Osteoblast (primary cell): ENCODE data around the gene RAD51B. TPM values are rescaled to one million over a fixed set of nuclear protein-coding genes. Genes with fewer than 3 reads are reported as not detected.

Experiments
- DNase-seq: peaks from one replicate; pipeline ENCODE4 v3.0.0; 2011; ENCODE audit warnings: low spot score, mixed read lengths; ENCODE audit not compliant: insufficient read length; ENCODE audit errors: missing footprints
- H2AFZ ChIP-seq: 2 replicates; pipeline ENCODE4 v1.6.0; 2011; ENCODE audit warnings: mild to moderate bottlenecking, low read length
- H3K27ac ChIP-seq: 2 replicates; pipeline ENCODE4 v1.5.1; 2011; ENCODE audit warnings: mild to moderate bottlenecking, low read depth, low read length, moderate library complexity
- H3K27me3 ChIP-seq: 2 replicates; pipeline ENCODE4 v1.6.0; 2012; ENCODE audit warnings: mild to moderate bottlenecking, control low read depth, inconsistent platforms, low read length, moderate library complexity; ENCODE audit not compliant: insufficient read depth
- H3K36me3 ChIP-seq: 2 replicates; pipeline ENCODE4 v1.5.1; 2011; ENCODE audit warnings: mild to moderate bottlenecking, low read length, control low read depth, moderate library complexity; ENCODE audit not compliant: insufficient read depth
- H3K4me1 ChIP-seq: 2 replicates; pipeline ENCODE4 v1.5.1; 2011; ENCODE audit warnings: mild to moderate bottlenecking, low read length, control low read depth, moderate library complexity; ENCODE audit not compliant: insufficient read depth
- H3K4me2 ChIP-seq: 2 replicates; pipeline ENCODE4 v1.6.0; 2011; ENCODE audit warnings: mild to moderate bottlenecking, low read length; ENCODE audit not compliant: insufficient read depth
- H3K4me3 ChIP-seq: fragments of 200-600 bp; sonication (generic); 3 replicates; pipeline ENCODE4 v1.5.1; 2012; ENCODE audit warnings: mild to moderate bottlenecking, low read length, inconsistent platforms; ENCODE audit not compliant: insufficient read depth
- H3K79me2 ChIP-seq: 2 replicates; pipeline ENCODE4 v1.6.0; 2012; ENCODE audit warnings: mild to moderate bottlenecking, low read length, control low read depth, inconsistent platforms; ENCODE audit not compliant: insufficient read depth
- H3K9me3 ChIP-seq: 2 replicates; pipeline ENCODE4 v1.5.1; 2011; ENCODE audit warnings: low read depth, low read length, control low read depth
- H4K20me1 ChIP-seq: 2 replicates; pipeline ENCODE4 v1.6.0; 2012; ENCODE audit warnings: mild to moderate bottlenecking, low read length, control low read depth; ENCODE audit not compliant: insufficient read depth
- total RNA-seq: library from RNA; depleted of rRNA; stranded (reverse); fragments of >200 nt; gene quantifications from 2 replicates; pipeline ENCODE4 v1.2.3, GENCODE V29; 2012
- TF ChIP-seq, protein P1 (sequence below): IDR thresholded peaks from 2 replicates; pipeline ENCODE4 v1.5.1; 2011; ENCODE audit warnings: mild to moderate bottlenecking, low read depth, low read length, moderate library complexity; ENCODE audit errors: extremely low read depth

RAD51B gene
- total RNA-seq, 1 donor = 13.8 TPM

DNA sequence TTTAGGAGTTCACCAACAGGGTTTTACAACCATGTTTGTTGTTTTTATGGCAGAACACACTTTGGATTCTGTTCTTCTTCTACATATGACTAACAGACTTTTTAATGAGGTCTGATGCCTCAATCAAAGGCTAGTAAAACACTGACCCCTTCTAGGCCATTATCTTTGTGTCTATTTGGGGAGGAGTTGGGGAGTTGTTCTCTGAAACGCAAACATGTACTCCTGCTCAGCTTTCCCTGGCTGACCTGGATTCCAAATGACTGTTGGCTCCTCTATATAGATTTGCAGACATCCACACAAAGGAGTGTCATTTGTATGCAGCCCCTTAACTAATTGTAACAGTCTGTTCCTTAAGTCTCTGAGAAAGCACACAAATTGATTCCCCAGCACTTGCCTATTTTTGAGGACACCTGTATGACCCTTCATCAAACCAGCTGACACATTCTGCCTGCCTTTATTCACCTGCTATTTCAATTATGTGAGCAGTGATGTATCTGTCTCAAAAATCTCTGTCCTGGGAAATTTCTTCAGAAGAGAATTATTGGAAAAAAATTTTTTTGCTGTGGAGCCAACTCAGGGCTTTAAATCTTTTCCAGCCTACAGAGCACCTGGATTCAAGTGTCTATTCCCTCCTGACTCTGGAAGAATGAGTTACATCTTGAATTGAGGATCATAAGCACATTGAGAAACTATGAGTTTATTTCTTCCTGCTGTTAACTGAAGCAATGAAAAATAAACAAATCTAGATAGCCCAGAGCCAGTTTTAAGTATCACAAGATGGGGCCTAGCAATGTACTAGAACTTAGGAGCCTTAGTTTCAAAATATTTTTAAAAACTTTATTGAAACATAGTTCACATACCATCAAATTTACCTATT lies 417.2 kb downstream of the RAD51B start:
- no peaks in the 10 kb centered on the region for H3K36me3 ChIP-seq
- TF ChIP-seq, protein P1, sequence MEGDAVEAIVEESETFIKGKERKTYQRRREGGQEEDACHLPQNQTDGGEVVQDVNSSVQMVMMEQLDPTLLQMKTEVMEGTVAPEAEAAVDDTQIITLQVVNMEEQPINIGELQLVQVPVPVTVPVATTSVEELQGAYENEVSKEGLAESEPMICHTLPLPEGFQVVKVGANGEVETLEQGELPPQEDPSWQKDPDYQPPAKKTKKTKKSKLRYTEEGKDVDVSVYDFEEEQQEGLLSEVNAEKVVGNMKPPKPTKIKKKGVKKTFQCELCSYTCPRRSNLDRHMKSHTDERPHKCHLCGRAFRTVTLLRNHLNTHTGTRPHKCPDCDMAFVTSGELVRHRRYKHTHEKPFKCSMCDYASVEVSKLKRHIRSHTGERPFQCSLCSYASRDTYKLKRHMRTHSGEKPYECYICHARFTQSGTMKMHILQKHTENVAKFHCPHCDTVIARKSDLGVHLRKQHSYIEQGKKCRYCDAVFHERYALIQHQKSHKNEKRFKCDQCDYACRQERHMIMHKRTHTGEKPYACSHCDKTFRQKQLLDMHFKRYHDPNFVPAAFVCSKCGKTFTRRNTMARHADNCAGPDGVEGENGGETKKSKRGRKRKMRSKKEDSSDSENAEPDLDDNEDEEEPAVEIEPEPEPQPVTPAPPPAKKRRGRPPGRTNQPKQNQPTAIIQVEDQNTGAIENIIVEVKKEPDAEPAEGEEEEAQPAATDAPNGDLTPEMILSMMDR = no peak
- H4K20me1 ChIP-seq = no peaks in the 10 kb centered on the region
- H2AFZ ChIP-seq = no peak overlapping the region
- no peaks in the 10 kb centered on the region for H3K9me3 ChIP-seq
- peak; percentile 41 for DNase-seq
- peaks cover 19% of the 10 kb centered on the region for H3K4me1 ChIP-seq
- no peaks in the 10 kb centered on the region for H3K27me3 ChIP-seq
- H3K27ac ChIP-seq = no peak overlapping the region
- no peaks in the 10 kb centered on the region for H3K79me2 ChIP-seq
- H3K4me2 ChIP-seq = no peak overlapping the region
- H3K4me3 ChIP-seq = no peak overlapping the region

DNA sequence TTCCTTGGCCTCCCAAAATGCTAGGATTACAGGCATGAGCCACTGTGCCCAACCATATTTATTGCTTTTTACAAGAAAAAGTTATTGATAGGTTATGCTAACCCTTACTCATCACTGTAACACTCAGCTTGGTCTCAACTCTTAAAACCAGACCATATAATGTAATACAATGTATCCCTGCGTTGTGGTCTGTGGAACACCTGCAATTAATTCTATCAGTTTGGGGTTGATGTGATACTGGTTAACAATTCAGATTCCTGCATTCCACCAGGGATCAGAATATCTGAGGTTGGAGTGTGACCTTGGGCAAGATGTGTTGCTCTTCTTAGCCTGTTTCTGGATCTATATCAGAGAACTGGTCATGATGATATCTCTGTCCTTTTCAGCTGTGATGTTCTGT lies 419.0 kb downstream of the RAD51B start:
- TF ChIP-seq, protein P1 = no peak
- no peaks in the 10 kb centered on the region for H4K20me1 ChIP-seq
- no peaks in the 10 kb centered on the region for H3K27me3 ChIP-seq
- no peaks in the 10 kb centered on the region for H3K9me3 ChIP-seq
- no peak overlapping the region for H3K4me3 ChIP-seq
- peaks cover 2% of the 10 kb centered on the region for H3K4me1 ChIP-seq
- H3K27ac ChIP-seq = no peak overlapping the region
- H3K79me2 ChIP-seq = no peaks in the 10 kb centered on the region
- no peaks in the 10 kb centered on the region for H3K36me3 ChIP-seq
- no peak for DNase-seq
- H2AFZ ChIP-seq = no peak overlapping the region
- no peak overlapping the region for H3K4me2 ChIP-seq

DNA sequence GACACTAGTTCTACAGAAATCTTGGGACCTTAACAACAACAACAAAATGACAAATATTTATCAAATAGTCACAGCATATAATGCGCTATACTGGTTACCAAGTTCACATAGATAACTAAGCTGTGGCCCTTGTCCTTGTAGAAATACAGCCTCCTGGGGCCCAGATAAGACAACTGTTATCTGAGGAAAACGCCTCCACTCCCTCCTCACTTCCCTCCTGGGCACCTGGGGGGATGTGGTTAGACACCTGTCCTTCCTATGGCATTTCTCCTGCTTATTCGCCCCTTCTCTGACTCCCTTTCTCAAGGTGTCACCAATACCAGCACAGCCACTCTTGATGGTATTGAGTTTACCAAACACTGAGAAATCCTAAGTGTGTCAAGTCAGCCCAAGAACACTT lies 419.4 kb downstream of the RAD51B start:
- TF ChIP-seq, protein P1 = no peak
- H3K36me3 ChIP-seq = no peaks in the 10 kb centered on the region
- H3K9me3 ChIP-seq = no peaks in the 10 kb centered on the region
- H2AFZ ChIP-seq = no peak overlapping the region
- no peak overlapping the region for H3K4me3 ChIP-seq
- no peak overlapping the region for H3K27ac ChIP-seq
- DNase-seq = no peak
- no peaks in the 10 kb centered on the region for H3K4me1 ChIP-seq
- no peaks in the 10 kb centered on the region for H3K27me3 ChIP-seq
- H4K20me1 ChIP-seq = no peaks in the 10 kb centered on the region
- no peak overlapping the region for H3K4me2 ChIP-seq
- H3K79me2 ChIP-seq = no peaks in the 10 kb centered on the region

DNA sequence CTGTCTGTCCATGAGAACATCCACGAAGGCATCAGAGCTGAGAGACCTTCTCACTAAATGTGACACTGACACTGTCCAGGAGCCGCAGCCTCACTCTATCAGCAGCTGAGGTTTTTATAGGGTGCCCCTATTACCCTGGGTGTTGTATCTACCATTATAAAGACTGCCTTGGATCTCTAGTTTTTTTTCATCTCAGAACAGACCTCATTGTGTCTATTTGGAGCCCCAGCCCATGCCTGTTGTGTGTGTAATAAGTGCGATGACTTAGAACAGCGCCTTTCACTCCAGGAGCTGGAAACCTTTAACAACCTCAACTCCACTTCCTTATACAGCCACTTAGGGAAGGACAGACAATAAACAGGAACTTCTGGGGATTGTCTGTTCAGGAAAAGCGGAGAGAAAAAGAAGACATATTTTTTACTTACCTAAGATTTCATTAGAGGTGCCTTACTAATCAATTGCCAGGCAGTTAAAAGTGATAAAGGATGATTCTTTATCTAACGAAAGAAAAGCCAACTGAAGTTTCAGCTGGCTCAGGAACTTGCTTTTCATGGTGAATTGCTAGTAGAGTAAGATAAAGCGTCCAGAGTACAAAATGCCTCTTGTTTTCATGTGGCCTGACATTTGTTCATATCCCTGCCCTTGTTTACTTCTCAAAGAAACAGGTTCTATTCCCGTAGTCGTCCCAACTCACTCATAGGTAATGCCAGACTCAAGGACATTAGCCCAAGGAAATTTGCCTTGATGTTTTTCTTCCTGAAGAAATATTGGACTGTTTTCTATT lies 420.6 kb downstream of the RAD51B start:
- TF ChIP-seq, protein P1 = no peak
- no peak for DNase-seq
- Histone ChIP-seq H2AFZ (no peak overlapping the region), H3K4me1 (no peaks in the 10 kb centered on the region), H3K4me2 (no peak overlapping the region), H3K27me3 (no peaks in the 10 kb centered on the region), H3K79me2 (no peaks in the 10 kb centered on the region), H4K20me1 (no peaks in the 10 kb centered on the region), H3K36me3 (no peaks in the 10 kb centered on the region), H3K9me3 (no peaks in the 10 kb centered on the region), H3K4me3 (no peak overlapping the region), H3K27ac (no peak overlapping the region)
